ENCODE results near the gene ODF2.
"Not testable (repeated sequence)": the region's sequence is repeated elsewhere in the genome, so short reads cannot be mapped to it uniquely, and the experiment has no call there.

Gene ODF2

GRCh38 chr9:128455849-128456612, at the start of gene ODF2:
ODF2 (plus strand) TSS chr9:128456006; CDS start chr9:128456092, 86 bp downstream.
- DNase-seq (ENCODE audit: low spot score): peak; percentile 96

- no peak for DNase-seq (ENCODE audit: low spot score)
Measured at GRCh38 chr9:128406848-128407391, 48.9 kb upstream of the ODF2 start.

DNA sequence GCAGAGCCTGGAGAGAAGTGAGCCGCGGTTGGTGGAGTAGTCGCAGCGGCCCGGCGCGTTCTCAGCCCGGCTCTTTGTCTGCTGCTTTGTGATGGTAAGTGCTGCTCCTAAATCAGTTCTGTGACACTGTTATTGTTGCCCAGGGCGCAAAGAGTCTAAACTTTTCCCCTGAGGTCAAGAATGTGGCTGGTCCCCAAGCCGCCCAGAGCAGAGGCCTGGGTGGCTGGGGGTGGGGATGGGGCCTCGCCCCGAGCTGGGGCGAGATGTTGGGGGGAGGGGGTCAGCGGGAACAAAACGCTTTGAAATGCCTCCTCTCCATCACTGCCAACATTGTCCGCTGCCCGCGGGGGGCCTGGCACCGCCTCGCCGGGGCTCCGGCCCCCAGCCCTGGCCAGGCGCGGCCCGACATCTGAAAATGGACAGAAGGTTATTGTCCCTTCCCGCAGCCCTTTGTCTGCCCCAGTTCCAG, 46.8 kb upstream of the ODF2 start:
- peak; percentile 94 for DNase-seq (ENCODE audit: low spot score)

- no peak for DNase-seq (ENCODE audit: low spot score)
Measured at GRCh38 chr9:128409450-128409849, 46.4 kb upstream of the ODF2 start.

- no peak for DNase-seq (ENCODE audit: low spot score)
Measured at GRCh38 chr9:128409978-128410377, 45.8 kb upstream of the ODF2 start.

GRCh38 chr9:128411364-128412119, 44.3 kb upstream of the ODF2 start:
- DNase-seq (ENCODE audit: low spot score): no peak

- DNase-seq (ENCODE audit: low spot score): peak; percentile 91
Measured at GRCh38 chr9:128412120-128412790, 43.6 kb upstream of the ODF2 start.

DNA sequence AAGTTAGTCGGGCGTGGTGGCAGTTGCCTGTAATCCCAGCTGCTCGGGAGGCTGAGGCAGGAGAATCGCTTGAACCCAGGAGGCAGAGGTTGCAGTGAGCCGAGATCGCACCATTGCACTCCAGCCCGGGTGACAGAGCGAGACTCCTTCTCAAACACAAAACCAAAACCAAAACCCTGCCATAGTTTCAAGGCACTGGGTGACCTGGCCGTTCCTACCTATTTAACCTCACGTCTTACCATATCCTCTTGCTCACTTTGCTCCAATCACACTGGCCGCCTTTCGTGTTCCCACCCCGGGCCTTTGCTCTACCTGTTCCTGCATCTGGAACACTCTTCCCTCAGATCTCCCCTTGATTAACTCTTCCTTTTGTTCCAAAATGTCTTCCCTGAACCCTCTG, 42.1 kb upstream of the ODF2 start:
- DNase-seq (ENCODE audit: low spot score): not testable (repeated sequence)

DNA sequence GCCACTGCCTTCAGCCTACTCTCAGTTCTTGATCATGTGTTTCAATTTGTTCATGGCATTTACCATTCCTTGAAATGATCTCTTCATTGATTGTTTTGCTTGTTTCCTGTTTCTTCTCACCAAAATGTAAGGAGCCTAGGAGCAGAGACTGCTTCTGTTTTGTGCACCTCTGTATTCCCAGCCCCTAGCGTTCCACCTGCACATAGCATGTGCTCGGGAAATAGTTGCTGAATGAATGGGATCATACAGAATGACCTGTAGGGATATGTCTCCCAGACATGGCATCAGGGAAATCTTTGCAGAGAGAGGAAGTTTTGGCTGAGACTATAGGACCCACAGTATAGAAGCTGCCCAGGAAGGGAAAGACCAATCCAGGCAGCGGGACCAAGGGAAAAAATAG, 41.3 kb upstream of the ODF2 start:
- no peak for DNase-seq (ENCODE audit: low spot score)

DNA sequence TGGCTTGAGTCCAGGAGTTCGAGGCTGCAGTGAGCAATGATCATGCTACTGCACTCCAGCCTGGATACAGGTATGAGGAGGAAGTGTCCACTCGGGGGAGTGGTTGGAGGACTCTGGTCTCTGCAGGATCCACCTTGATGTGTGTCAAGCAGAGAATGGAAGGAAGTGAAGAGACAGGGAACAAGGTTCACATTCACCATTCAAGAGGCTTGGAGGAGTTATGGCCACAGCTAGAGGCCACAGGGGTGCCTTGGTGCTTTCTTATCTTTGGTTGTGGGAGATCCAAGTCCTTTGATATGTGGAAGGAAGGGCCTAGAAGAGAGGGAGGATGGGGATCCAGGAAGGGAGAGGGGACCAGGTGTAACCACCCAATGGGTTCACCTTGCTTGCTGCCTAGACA, 40.5 kb upstream of the ODF2 start:
- DNase-seq (ENCODE audit: low spot score): no peak

DNA sequence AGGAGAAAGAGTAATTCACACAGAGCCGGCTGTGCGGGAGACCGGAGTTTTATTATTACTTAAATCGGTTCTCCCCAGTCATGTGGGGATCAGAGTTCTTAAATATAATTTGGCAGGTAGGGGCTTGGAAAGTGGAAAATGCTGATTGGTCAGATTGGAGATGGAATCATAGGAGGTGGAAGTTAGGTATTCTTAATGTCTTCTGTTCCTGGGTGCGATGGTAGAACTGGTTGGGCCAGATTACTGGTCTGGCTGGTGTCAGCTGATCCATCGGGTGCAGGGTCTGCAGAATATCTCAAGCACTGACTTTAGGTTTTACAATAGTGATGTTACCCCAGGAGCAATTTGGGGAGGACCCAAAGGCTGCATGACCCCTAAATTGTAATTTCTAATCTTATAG, 39.8 kb upstream of the ODF2 start:
- no peak for DNase-seq (ENCODE audit: low spot score)

GRCh38 chr9:128416432-128417019, 39.3 kb upstream of the ODF2 start:
- DNase-seq (ENCODE audit: low spot score): no peak

GRCh38 chr9:128419061-128419925, 36.5 kb upstream of the ODF2 start:
- DNase-seq (ENCODE audit: low spot score): no peak

GRCh38 chr9:128420060-128420650, 35.7 kb upstream of the ODF2 start:
- DNase-seq (ENCODE audit: low spot score): no peak

DNA sequence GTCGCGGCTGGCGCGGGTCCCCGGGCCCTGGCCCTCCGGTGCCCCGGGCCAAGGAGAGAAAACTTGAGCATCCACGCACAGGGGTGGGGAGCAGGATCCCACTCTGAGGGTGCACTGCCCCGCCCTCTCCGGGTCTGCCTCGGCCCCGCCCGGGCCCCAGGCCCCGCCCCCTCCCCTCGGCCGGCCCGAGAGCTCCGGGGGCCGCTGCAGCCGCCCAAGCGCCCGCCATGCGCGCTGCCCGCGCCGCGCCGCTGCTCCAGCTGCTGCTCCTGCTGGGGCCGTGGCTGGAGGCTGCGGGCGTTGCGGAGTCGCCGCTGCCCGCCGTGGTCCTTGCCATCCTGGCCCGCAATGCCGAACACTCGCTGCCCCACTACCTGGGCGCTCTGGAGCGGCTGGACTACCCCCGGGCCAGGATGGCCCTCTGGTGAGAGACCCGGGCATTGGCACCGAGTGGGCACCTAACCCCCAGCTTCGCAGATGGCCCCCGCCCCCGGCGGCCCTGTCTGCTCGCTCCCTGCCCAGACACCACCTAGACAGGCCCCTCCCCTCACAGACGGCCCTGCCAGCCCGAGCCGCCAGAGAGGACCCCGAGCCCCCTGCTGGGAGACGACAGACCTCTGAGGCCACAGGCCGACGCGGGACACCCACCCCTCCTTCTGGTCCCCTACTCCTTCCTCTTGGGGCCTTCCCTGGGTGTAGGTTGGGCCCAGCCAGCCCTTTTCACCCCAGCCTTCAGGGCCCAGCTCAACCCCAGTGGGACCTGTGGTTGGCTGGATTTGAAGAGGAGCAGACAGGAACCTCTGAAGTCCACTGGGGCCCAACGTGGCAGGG, 34.9 kb upstream of the ODF2 start, which contains the start of gene CERCAM:
TSS of gene CERCAM (plus strand) at position 207 of the 831 bp plus-strand sequence. CDS start at position 228, 21 bp downstream.
- DNase-seq (ENCODE audit: low spot score): no peak

- DNase-seq (ENCODE audit: low spot score): no peak
Measured at GRCh38 chr9:128421482-128421996, 34.3 kb upstream of the ODF2 start.

GRCh38 chr9:128422022-128422782, 33.6 kb upstream of the ODF2 start:
- DNase-seq (ENCODE audit: low spot score): not testable (repeated sequence)

DNA sequence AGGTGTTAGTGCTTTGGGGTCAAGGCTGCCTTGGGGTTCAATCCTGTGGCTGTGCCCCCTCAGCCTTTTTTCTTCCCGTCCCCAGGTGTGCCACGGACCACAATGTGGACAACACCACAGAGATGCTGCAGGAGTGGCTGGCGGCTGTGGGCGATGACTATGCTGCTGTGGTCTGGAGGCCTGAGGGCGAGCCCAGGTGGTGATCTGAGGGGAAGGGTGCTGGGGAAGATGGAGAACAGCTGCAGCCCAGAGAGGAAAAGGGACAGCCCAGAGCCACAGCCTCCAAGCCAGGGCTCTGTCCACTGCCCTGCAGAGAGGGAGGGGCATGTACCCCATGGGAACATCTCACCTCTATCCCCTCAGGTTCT, 33.0 kb upstream of the ODF2 start:
- no peak for DNase-seq (ENCODE audit: low spot score)

DNA sequence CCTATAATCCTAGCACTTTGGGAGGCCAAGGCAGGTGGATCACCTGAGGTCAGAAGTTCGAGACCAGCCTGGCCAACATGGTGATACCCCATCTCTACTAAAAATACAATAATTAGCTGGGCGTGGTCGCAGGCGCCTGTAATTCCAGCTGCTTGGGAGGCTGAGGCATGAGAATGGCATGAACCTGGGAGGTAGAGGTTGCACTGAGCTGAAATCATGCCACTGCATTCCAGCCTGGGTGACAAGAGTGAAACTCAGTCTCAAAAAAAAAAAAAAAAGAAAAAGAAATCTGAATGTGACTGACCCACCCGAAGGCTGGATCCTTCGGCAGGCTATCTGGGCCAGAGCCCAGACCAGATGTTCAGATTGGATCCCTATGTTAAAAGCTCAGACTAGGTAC, 32.5 kb upstream of the ODF2 start:
- DNase-seq (ENCODE audit: low spot score): not testable (repeated sequence)

Data from putamen (tissue), 1 donor.